HUES6 (cell line): Measurements from ENCODE around the gene LYZ.

Source experiments
- H3K27ac ChIP-seq: 2 replicates; pipeline ENCODE4 v1.7.0; 2013; ENCODE audit warnings: low read depth, mild to moderate bottlenecking, low read length, inconsistent platforms
- H3K27me3 ChIP-seq: 2 replicates; pipeline ENCODE4 v1.6.1; 2013; ENCODE audit warnings: low read length; ENCODE audit not compliant: control insufficient read depth, insufficient read depth
- H3K36me3 ChIP-seq: 2 replicates; pipeline ENCODE4 v1.6.1; 2013; ENCODE audit warnings: low read length; ENCODE audit not compliant: control insufficient read depth, insufficient read depth
- H3K4me1 ChIP-seq: 2 replicates; pipeline ENCODE4 v1.6.1; 2013; ENCODE audit warnings: low read length; ENCODE audit not compliant: control insufficient read depth, insufficient read depth
- H3K4me3 ChIP-seq: 2 replicates; pipeline ENCODE4 v1.5.1; 2013; ENCODE audit warnings: low read depth, low read length
- H3K9ac ChIP-seq: one replicate; pipeline ENCODE4 v1.6.1; 2013; ENCODE audit warnings: mild to moderate bottlenecking, low read length
- H3K9me3 ChIP-seq: 2 replicates; pipeline ENCODE4 v1.6.1; 2013; ENCODE audit warnings: low read depth, low read length; ENCODE audit not compliant: control insufficient read depth, insufficient read depth

The LYZ gene

DNA sequence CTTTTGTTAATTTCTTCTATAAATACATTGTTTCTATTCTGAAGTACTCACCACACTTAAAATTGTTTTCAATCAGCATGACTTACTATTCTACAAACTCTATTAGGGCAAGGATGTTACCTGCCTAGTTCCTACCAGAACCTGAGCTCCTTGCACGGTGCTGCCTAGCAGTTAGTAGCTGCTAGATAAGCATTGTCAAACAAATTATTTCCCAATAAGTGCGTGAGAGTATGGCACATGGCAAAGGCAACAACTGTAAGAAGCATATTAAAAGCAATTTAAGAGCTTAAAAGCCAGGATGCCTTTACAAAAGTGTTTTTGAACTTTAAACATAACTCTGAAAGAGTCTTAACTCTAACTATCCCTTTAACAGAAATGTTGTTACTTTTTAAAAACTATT lies 8.2 kb upstream of the LYZ start:
- no peaks in the 10 kb centered on the region for H3K4me1 ChIP-seq
- H3K27me3 ChIP-seq, result no peaks in the 10 kb centered on the region
- no peak overlapping the region for H3K27ac ChIP-seq

DNA sequence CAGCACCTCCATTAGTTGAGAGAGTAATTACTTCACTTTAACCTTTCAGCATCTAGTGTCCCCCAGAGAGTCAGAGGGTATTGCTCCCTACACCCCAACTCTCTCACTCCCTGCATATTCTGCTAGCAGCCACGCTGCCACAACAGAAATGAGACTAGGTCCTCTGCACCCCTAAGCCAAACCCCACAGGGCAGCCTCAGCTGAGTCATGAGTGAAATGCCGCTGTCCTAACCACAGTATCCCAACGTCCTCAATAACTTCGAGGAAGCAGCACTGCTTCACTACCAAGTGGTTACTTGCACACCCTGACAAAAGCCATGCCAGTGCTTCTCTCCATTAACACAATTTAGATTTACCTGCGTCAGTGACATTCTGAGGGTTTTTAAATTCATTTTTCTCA lies 6.9 kb upstream of the LYZ start:
- Histone ChIP-seq H3K9me3 (no peaks in the 10 kb centered on the region), H3K9ac (no peak overlapping the region), H3K4me1 (no peaks in the 10 kb centered on the region), H3K36me3 (no peaks in the 10 kb centered on the region), H3K4me3 (no peak overlapping the region), H3K27ac (no peak overlapping the region), H3K27me3 (no peaks in the 10 kb centered on the region)

More for the DNA sequence above, 8.2 kb upstream of the LYZ start:
- H3K4me3 ChIP-seq, result no peak overlapping the region
- no peaks in the 10 kb centered on the region for H3K36me3 ChIP-seq
- no peaks in the 10 kb centered on the region for H3K9me3 ChIP-seq
- H3K9ac ChIP-seq, result no peak overlapping the region

DNA sequence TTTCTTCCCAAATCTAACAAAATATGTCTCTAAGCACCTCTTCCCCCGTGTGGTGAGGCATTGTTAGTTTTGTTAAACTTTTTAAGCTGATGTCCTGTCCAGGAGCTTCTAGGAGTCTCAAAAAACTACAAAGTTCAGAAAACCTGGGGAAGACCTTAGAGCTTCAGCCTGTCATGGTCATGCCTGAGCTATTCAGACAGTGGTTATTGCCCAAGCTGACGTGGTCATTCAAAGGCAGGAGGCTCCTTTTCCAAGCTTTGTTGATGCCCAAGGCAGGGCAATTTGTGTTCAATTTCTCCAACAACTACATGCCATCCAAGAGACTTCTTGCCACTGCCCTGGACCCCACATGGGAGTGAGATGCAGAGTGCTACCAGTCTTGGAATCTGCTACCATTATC lies 5.8 kb upstream of the LYZ start:
- no peak overlapping the region for H3K9ac ChIP-seq
- H3K36me3 ChIP-seq, result no peaks in the 10 kb centered on the region
- H3K4me1 ChIP-seq, result no peaks in the 10 kb centered on the region
- H3K9me3 ChIP-seq, result no peaks in the 10 kb centered on the region
- H3K27me3 ChIP-seq, result no peaks in the 10 kb centered on the region
- no peak overlapping the region for H3K27ac ChIP-seq
- no peak overlapping the region for H3K4me3 ChIP-seq

DNA sequence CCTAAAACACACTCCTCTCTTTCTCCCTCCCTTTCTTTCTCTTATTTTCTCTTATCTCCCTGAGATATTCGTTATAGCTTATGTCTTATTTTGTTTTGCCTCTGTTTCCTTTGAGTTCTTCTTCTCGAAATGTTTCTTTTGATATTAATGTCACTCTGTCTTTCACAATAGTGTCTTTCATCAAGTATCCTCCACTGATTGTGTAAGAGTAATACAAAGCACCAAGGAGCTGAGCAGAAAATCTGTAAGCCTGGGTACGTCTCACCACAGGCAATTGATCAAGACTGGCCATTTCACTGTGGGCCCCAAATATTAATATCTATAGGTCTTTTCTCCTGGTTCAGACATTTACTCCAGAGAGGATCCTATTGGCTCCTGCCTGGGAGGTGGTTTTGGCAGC lies 4.8 kb upstream of the LYZ start:
- no peaks in the 10 kb centered on the region for H3K36me3 ChIP-seq
- no peaks in the 10 kb centered on the region for H3K9me3 ChIP-seq
- no peak overlapping the region for H3K9ac ChIP-seq
- no peak overlapping the region for H3K4me3 ChIP-seq
- H3K27me3 ChIP-seq, result no peaks in the 10 kb centered on the region
- no peaks in the 10 kb centered on the region for H3K4me1 ChIP-seq
- H3K27ac ChIP-seq, result no peak overlapping the region

DNA sequence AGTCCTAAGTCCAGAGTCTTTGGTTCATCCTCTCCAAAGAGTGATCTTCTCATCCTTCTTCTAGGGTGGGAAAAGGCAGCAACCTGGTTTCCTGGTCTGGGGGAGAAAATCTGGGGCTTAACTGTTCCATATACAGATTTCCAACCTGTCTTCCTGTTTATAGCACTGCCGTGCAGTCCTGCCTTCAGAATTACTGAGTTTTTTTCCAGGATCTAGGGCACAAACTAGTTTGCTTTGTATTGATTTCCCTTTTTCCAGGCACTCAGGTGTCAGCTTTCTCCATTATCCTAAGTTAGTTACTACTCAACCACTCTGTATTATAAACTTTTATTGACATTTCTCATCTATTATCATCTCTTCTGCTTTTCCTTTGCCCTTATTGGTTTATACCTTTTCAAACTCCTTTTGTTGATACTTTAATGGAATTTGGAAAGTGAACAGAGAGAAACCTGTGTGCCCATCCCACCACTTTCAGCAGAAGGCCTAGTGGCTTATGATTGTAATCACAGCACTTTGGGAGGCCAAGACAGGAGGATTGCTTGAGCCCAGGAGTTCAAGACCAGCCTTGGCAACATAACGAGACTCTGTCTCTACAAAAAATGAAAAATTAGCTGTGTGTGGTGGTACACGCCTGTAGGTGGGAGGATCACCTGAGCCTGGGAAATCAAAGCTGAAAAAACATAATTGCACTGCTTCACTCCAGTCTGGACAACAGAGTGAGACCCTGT lies 4.1 kb upstream of the LYZ start:
- Histone ChIP-seq H3K9me3 (no peaks in the 10 kb centered on the region), H3K4me1 (no peaks in the 10 kb centered on the region), H3K9ac (no peak overlapping the region), H3K27ac (no peak overlapping the region), H3K27me3 (no peaks in the 10 kb centered on the region), H3K4me3 (no peak overlapping the region), H3K36me3 (no peaks in the 10 kb centered on the region)

DNA sequence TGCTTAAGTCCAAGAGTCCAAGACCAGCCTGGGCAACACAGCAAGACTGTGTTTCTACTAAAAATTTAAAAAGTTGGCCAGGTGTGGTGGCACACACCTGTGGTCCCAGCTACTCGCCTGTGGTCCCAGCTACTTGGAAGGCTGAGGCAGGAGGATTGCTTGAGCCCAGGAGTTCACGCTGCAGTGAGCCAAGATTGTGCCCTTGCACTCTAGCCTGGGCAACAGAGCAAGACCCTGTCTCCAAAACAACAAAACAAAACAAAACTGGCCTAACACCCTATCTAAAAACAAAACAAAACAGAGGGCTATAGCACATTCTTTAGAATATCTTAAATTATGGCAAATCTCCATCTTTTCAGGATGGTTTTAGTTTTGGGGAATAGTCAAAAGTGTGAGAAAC lies 3.1 kb upstream of the LYZ start:
- Histone ChIP-seq H3K4me1 (no peaks in the 10 kb centered on the region), H3K4me3 (no peak overlapping the region), H3K9me3 (no peaks in the 10 kb centered on the region), H3K27me3 (no peaks in the 10 kb centered on the region), H3K36me3 (no peaks in the 10 kb centered on the region), H3K9ac (no peak overlapping the region), H3K27ac (no peak overlapping the region)

DNA sequence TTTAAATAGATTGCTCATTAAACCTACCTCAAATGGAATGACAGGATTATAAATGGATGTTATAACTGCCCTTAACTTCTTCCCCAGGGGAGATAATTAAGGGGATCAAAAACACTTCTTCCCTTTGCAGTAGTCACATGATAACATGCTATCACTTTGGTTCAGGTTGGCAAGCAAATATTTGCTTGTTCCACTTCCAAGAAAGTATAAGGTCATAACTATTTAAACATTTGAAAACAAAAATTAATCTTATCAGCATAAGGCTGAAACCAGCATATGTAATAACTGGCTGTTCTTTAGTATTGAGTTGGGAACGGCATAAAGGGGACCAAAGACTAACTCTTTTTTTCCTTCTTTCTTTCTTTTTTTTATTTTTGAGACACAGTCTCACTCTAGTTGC lies 2.4 kb upstream of the LYZ start:
- Histone ChIP-seq H3K27ac (no peak overlapping the region), H3K27me3 (no peaks in the 10 kb centered on the region), H3K9me3 (no peaks in the 10 kb centered on the region), H3K4me1 (no peaks in the 10 kb centered on the region), H3K9ac (no peak overlapping the region), H3K36me3 (no peaks in the 10 kb centered on the region), H3K4me3 (no peak overlapping the region)

DNA sequence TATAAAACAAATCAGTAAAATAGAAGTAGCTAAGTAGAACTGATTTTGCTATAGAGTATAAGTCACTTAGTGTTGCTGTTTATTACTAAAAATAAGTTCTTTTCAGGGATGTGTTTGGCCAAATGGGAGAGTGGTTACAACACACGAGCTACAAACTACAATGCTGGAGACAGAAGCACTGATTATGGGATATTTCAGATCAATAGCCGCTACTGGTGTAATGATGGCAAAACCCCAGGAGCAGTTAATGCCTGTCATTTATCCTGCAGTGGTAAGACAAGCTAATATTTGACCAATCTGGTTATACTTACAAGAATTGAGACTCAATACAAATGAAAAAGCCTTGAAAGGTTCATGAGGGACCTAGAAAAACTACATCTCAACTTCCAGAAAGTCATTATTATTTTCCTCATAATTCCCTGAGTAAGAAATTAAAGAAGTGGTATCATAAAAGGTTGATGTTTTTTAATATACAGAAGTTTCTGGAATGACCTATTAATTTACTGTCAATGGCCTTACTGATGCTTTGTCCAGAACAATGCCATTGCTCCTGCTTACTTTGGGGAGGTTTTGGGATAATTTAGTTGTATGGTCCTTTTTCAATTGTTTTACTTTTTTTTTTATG lies 1.9 kb downstream of the LYZ start:
- no peaks in the 10 kb centered on the region for H3K9me3 ChIP-seq
- H3K4me1 ChIP-seq, result no peaks in the 10 kb centered on the region; the same call in 1 of the 2 replicates
- H3K27me3 ChIP-seq, result no peaks in the 10 kb centered on the region
- no peaks in the 10 kb centered on the region for H3K36me3 ChIP-seq
- H3K9ac ChIP-seq, result no peak overlapping the region
- H3K4me3 ChIP-seq, result no peak overlapping the region
- no peak overlapping the region for H3K27ac ChIP-seq

DNA sequence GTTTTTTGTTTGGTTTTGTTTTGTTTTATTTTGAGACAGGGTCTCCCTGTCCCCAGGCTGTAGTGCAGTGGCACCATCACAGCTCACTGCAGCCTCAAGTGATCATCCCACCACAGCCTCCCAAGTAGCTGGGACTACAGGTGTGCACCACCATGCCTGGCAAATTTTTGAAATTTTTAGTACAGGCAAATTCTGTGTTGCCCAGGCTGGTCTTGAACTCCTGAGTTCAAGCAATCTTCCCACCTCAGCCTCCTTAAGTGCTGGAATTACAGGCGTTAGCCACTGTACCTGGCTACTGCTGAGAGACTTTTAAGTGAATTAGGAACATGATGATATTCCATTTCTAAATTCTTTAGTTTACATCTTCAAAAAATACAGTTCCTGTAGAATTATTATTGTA lies 2.6 kb downstream of the LYZ start:
- Histone ChIP-seq H3K36me3 (no peaks in the 10 kb centered on the region), H3K4me1 (no peaks in the 10 kb centered on the region; the same call in 1 of the 2 replicates), H3K9me3 (no peaks in the 10 kb centered on the region), H3K4me3 (no peak overlapping the region), H3K9ac (no peak overlapping the region), H3K27ac (no peak overlapping the region), H3K27me3 (no peaks in the 10 kb centered on the region)

DNA sequence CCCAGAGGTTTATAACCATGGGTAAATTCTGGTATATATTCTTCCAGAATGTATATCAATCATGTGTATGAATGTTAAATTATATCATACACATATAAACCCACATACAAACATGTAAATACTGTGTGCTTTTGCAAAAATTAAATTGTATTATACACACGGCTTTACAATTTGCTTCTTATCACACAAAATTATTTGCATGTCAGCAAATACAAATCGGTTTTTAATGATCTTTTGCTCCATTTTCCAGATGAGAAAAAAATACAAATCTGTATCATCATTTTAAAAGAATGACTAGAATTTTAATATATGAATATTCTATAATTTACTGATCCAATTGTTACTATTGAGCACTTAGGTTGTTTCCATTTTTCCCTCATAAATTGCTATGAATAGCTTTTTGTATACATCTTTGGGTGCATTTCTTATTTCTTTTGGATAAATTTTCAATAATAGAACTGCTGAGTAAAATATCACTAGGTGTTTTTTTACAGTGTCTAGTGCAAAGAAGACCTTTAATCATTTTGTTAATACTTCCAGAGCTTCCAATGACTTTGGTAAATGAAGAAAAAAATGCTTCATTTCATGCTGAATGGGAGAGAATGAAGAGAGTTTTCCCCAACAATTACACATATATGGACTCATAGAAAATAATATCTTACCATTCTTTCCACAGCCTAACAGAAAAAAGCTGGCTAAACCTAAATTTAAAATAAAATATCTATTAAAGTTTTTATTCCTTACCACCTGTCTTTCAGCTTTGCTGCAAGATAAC lies 3.5 kb downstream of the LYZ start:
- Histone ChIP-seq H3K27me3 (no peaks in the 10 kb centered on the region), H3K4me1 (no peaks in the 10 kb centered on the region; the same call in 1 of the 2 replicates), H3K36me3 (no peaks in the 10 kb centered on the region), H3K9me3 (no peaks in the 10 kb centered on the region), H3K4me3 (no peak overlapping the region), H3K9ac (no peak overlapping the region), H3K27ac (no peak overlapping the region)

DNA sequence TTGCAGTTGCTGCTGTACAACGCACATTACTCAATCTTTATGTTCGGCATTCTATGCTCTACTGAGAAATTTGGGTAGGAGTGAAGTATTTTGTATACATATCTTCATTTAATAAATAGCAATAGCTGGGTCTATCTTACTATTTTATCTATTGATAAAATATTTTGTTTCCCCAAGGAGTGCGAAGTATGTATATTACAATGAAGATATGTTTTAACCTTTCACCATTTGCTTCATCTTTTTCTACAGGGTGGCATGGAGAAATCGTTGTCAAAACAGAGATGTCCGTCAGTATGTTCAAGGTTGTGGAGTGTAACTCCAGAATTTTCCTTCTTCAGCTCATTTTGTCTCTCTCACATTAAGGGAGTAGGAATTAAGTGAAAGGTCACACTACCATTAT lies 4.7 kb downstream of the LYZ start:
- H3K4me1 ChIP-seq, result no peaks in the 10 kb centered on the region; the same call in 1 of the 2 replicates
- no peaks in the 10 kb centered on the region for H3K27me3 ChIP-seq
- no peak overlapping the region for H3K4me3 ChIP-seq
- H3K36me3 ChIP-seq, result no peaks in the 10 kb centered on the region
- no peaks in the 10 kb centered on the region for H3K9me3 ChIP-seq
- H3K27ac ChIP-seq, result no peak overlapping the region
- no peak overlapping the region for H3K9ac ChIP-seq
